Prostate gland (tissue), 2 donors: ENCODE results near the gene PLA2R1. TPM values are rescaled to one million over a fixed set of nuclear protein-coding genes. Genes with fewer than 3 reads are reported as not detected.
A peak's percentile ranks its signal among the peaks of the same experiment; 100 is the strongest.
"Not testable (repeated sequence)": the region's sequence is repeated elsewhere in the genome, so short reads cannot be mapped to it uniquely, and the experiment has no call there.

Source experiments
- DNase-seq: peaks from one replicate; pipeline ENCODE4 v3.0.0-alpha.2; 2019; ENCODE audit warnings: low spot score
- H3K27ac ChIP-seq, 2 donors: fragments of 200-600 bp; sonication (generic); 2 replicates each; pipeline ENCODE4 v1.5.1; 2017 to 2019
- H3K27me3 ChIP-seq: fragments of 200-600 bp; sonication (generic); replicated peaks from 2 replicates; pipeline ENCODE4 v1.5.1; 2019; ENCODE audit not compliant: insufficient read depth
- H3K36me3 ChIP-seq, 2 donors: fragments of 200-600 bp; sonication (generic); 1 replicate in 1 of 2; 2 replicates in 1 of 2; pipeline versions ENCODE4 v1.5.1 to v1.8.1; 2017 to 2019
- H3K4me1 ChIP-seq: fragments of 200-600 bp; sonication (generic); replicated peaks from 2 replicates; pipeline ENCODE4 v1.5.1; 2019
- H3K4me3 ChIP-seq, 2 donors: fragments of 200-600 bp; sonication (generic); 2 replicates each; pipeline ENCODE4 v1.5.1; 2017 to 2019
- H3K9me3 ChIP-seq: fragments of 200-600 bp; sonication (generic); 2 replicates; pipeline ENCODE4 v1.5.1; 2017
- POLR2A ChIP-seq: fragments of 450-650 bp; IDR thresholded peaks from one replicate; pipeline ENCODE4 v1.6.1; 2016; ENCODE audit warnings: antibody characterized with exemption, mild to moderate bottlenecking
- POLR2AphosphoS5 ChIP-seq: sonication (generic); formaldehyde crosslinking; IDR thresholded peaks from one replicate; pipeline ENCODE4 v1.6.1; 2017; ENCODE audit warnings: antibody characterized with exemption
- WGBS: methylation state at CpG from one replicate; pipeline ENCODE4 v1.1.5; 2018; 5-methylcytosine and 5-hydroxymethylcytosine counted together
- intact Hi-C: fragments of 100-400 bp; cut with DNase I; formaldehyde crosslinking; loops from one replicate; pipeline ENCODE4 v1.14.2; 2022
- total RNA-seq, 2 donors: library from RNA; depleted of rRNA; stranded (reverse); fragments of >200 nt; gene quantifications; one replicate each; pipeline ENCODE4 v1.1.0, GENCODE V29; 2016
- TF ChIP-seq, protein P1 (sequence below), 4 experiments: fragments of 200-600 bp in 2 of 4; fragments of 450-650 bp in 2 of 4; sonication (generic) in 2 of 4; IDR thresholded peaks; 1 replicate in 3 of 4; 2 replicates in 1 of 4; pipeline ENCODE4 v1.5.1; 2016 to 2019; ENCODE audit warnings: antibody characterized with exemption in 4 of 4, mild to moderate bottlenecking in 2 of 4, moderate library complexity in 2 of 4

PLA2R1 gene
- total RNA-seq, 2 donors from 2014 or later: 8.1 to 10.5 TPM

DNA sequence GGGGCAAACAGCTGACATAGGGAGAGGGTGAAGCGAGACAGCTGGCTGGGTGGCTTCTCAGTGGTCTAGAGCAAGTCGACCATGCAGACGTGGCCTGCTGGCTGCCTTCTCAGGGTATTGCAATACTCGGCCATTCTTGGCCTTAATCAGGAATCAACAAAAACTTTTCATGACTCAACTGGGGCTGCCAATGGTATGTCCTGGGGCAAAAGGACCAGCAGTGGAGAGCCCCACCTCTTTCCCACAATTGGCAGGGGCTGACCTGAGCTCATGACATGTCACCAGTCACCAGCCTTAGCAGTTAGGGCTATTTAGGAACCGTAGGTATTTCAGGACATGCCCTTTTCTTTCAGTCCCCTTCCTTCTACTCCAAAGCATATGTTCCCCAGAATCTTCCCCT is 19.1 kb downstream of the PLA2R1 start:
- Histone ChIP-seq H3K27me3 (no peaks in the 10 kb centered on the region), H3K4me1 (no peaks in the 10 kb centered on the region), H3K27ac (no peak overlapping the region), H3K9me3 (no peaks in the 10 kb centered on the region), H3K36me3 (no peaks in the 10 kb centered on the region), H3K4me3 (no peak overlapping the region)
- TF ChIP-seq, protein P1, sequence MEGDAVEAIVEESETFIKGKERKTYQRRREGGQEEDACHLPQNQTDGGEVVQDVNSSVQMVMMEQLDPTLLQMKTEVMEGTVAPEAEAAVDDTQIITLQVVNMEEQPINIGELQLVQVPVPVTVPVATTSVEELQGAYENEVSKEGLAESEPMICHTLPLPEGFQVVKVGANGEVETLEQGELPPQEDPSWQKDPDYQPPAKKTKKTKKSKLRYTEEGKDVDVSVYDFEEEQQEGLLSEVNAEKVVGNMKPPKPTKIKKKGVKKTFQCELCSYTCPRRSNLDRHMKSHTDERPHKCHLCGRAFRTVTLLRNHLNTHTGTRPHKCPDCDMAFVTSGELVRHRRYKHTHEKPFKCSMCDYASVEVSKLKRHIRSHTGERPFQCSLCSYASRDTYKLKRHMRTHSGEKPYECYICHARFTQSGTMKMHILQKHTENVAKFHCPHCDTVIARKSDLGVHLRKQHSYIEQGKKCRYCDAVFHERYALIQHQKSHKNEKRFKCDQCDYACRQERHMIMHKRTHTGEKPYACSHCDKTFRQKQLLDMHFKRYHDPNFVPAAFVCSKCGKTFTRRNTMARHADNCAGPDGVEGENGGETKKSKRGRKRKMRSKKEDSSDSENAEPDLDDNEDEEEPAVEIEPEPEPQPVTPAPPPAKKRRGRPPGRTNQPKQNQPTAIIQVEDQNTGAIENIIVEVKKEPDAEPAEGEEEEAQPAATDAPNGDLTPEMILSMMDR (IDR thresholded peaks at IDR 0.05): no peak
- TF ChIP-seq POLR2AphosphoS5 (no peak), POLR2A (no peak)
- WGBS: 92% methylated on average over 5 of the region's 5 CpGs
- intact Hi-C loops: no loop called here
- DNase-seq: no peak

DNA sequence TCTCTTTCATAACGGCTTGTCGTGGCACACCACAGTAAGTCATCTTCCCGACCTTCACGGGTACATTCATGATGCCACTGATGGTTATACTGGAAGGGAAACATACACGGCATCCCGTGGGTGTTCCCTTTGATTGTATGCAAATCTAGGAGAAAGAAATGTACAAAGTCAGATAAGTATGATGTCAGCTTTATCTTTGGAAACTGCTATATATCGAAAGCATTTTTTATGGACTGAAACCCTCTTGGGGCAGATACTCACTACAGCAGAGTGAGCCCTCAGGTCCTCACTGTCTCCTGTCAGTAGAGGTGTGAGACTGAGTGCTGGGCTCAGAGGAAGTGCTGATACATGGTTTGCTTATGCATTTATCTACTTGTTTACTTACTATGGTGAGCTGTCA is 20.4 kb downstream of the PLA2R1 start:
- no peak overlapping the region for H3K27ac ChIP-seq
- WGBS: 89% methylated on average over 7 of the region's 7 CpGs
- no peaks in the 10 kb centered on the region for H3K9me3 ChIP-seq
- intact Hi-C loops: no loop called here
- H3K36me3 ChIP-seq: no peaks in the 10 kb centered on the region
- no peaks in the 10 kb centered on the region for H3K27me3 ChIP-seq
- DNase-seq: no peak
- TF ChIP-seq, protein P1 (IDR thresholded peaks at IDR 0.05): no peak
- TF ChIP-seq POLR2A: no peak
- TF ChIP-seq POLR2AphosphoS5: no peak
- no peaks in the 10 kb centered on the region for H3K4me1 ChIP-seq
- H3K4me3 ChIP-seq: no peak overlapping the region

DNA sequence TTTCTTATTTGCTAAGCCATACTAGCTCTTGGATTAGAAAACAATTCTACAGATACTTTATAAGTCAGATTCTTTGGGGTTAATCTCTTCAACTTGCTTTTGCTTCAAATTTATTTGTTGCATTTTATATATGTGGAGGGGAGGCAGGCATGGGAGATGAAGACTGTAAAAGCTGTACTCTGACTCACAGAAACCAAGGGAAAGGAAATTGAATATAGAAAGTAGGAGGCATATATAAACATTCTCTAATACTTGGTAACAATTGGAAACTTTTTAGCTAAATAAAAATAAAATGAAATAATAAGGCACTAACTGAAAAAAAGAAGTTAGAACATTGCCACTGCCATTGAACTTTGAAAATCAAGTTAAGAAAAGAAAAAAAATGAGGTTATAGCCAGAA is 21.3 kb downstream of the PLA2R1 start:
- Histone ChIP-seq H3K36me3 (no peaks in the 10 kb centered on the region), H3K27ac (no peak overlapping the region), H3K4me1 (no peaks in the 10 kb centered on the region), H3K9me3 (no peaks in the 10 kb centered on the region), H3K4me3 (no peak overlapping the region), H3K27me3 (no peaks in the 10 kb centered on the region)
- TF ChIP-seq POLR2AphosphoS5 (no peak), POLR2A (no peak)
- TF ChIP-seq, protein P1 (IDR thresholded peaks at IDR 0.05): no peak
- no peak for DNase-seq
- intact Hi-C loops: no loop called here

DNA sequence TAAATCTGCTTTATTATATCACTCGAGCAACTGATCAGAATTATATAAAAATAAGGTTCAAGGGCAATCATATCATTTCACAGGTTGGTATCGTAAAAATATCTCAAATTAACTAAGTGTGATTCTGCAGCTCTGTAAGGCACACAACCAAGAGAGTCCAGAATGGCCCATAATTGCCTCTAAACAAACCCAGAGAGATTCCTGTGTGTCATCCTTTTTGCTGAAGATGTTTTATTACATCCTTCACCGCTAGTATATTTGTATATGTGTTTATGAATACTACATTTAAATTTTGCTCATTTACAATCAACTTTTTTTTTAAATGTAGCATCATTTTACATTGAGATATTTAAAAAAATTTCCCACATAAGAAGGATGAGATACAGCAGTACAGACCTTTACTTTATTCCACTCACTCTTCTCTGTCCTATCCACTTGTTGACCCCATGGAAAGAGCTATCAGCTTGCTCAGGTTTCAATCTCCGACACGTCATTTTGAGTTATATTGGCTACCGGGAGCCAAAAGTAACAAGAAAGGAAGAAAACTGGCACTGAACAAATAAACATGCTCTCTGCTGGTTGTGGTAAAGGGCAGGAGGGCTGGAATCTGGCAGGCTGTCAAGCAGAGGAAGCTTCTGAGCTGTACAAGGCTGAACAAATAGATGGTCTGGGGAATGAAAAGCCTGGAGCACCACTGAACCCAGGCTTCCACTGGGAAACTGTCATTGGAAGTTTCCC is 23.1 kb downstream of the PLA2R1 start:
- Histone ChIP-seq H3K27ac (no peak overlapping the region), H3K9me3 (no peaks in the 10 kb centered on the region), H3K27me3 (no peaks in the 10 kb centered on the region), H3K4me1 (no peaks in the 10 kb centered on the region), H3K36me3 (no peaks in the 10 kb centered on the region), H3K4me3 (no peak overlapping the region)
- TF ChIP-seq POLR2AphosphoS5: peak; percentile 11
- no peak for TF ChIP-seq POLR2A
- peak; percentile 23 for DNase-seq
- WGBS: 46% methylated on average over 6 of the region's 6 CpGs
- intact Hi-C loops: no loop called here

DNA sequence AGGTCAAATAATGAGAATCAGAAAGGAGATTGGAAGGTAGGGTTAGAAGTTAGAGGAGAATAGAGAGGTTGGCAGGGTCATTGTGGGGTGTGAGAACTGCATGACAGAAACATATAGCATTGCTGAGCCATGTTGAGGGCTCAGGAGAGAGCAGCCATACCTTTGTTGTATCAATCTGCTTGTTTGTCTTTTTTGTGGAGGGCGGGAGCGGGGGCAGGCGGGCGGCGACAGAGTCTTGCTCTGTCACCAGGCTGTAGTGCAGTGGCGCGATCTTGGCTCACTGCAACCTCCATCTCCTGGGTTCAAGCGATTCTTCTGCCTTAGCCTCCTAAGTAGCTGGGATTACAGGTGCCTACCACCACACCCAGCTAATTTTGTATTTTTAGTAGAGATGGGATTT is 23.8 kb downstream of the PLA2R1 start:
- H3K36me3 ChIP-seq, H3K4me1 ChIP-seq, intact Hi-C loops, DNase-seq, H3K4me3 ChIP-seq, H3K27ac ChIP-seq, H3K9me3 ChIP-seq, H3K27me3 ChIP-seq: not testable (repeated sequence)
- 97% methylated on average over 8 of the region's 8 CpGs for WGBS

DNA sequence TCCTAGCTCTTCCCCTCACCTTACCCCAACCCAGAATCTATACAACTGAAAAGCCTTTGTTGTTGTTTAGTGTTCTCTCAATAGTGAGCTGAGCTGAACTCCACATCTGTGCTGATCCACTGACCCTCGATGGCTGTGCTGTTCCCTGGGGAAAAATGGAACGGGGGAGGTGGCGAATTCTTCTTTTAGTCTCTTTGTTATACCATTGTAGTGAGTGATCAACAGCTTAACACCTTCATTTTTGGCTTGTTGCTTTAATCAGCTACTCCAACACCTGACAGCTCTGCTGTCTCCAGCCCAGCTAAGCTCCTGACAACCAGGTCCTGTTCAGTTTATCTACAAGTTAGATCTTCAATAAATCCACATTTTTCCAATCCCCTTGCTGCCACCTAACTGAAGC is 25.7 kb downstream of the PLA2R1 start:
- TF ChIP-seq POLR2AphosphoS5: no peak
- no peak for TF ChIP-seq POLR2A
- DNase-seq: no peak
- intact Hi-C loops: no loop called here
- H3K27ac ChIP-seq: no peak overlapping the region
- 68% methylated on average over 3 of the region's 3 CpGs for WGBS
- H3K9me3 ChIP-seq: no peaks in the 10 kb centered on the region
- H3K27me3 ChIP-seq: no peaks in the 10 kb centered on the region
- H3K4me1 ChIP-seq: no peaks in the 10 kb centered on the region
- no peaks in the 10 kb centered on the region for H3K36me3 ChIP-seq
- H3K4me3 ChIP-seq: no peak overlapping the region
